ENCODE data around the gene KCNIP2. TPM values are rescaled to one million over a fixed set of nuclear protein-coding genes. Genes with fewer than 3 reads are reported as not detected.

KCNIP2 gene
- total and polyA plus RNA-seq, 2 of the 4 experiments (the other 2 are of a cell fraction), result under 0.01 to 0.87 TPM

GRCh38 chr10:101776161-101776817, 67.3 kb downstream of the KCNIP2 start:
- no peak overlapping the region for H2BK20ac ChIP-seq (ENCODE audit: low read depth, low read length)
- peaks cover 4% of the 10 kb centered on the region; the same call in 1 of the 2 replicates for H3K4me1 ChIP-seq (ENCODE audit: control insufficient read depth, insufficient read depth, low read length)
- no TSS peak for BruUV-seq (replicated peaks)
- no peak overlapping the region for H3K18ac ChIP-seq (ENCODE audit: low read depth, low read length)
- no peak overlapping the region for H3K9ac ChIP-seq (ENCODE audit: low read depth, low read length)
- no peak overlapping the region for H4K5ac ChIP-seq (ENCODE audit: low read depth, low read length)
- peaks cover 0 to 10% of the 10 kb centered on the region in 2 experiments; a peak in 1 of 4 replicates for H3K79me1 ChIP-seq (ENCODE audit: low read depth in 1 of 2, low read length in 2 of 2)
- in situ Hi-C loops (cut with MboI; ENCODE audit: low sequenced_read_pairs), result no loop called here
- POLR2A ChIA-PET (ENCODE audit: unreplicated experiment), result no interaction called here
- H3K4me2 ChIP-seq (ENCODE audit: low read depth, low read length), result no peak overlapping the region
- no peak overlapping the region for H4K91ac ChIP-seq (ENCODE audit: insufficient read depth, low read depth, low read length)
- H2AK5ac ChIP-seq (ENCODE audit: low read depth, low read length), result no peak overlapping the region
- no peaks in the 10 kb centered on the region for H3K9me3 ChIP-seq (ENCODE audit: control insufficient read depth, insufficient read depth, low read length)
- intact Hi-C loops (cut with micrococcal nuclease), result no loop called here
- dilution Hi-C loops (cut with HindIII; ENCODE audit: low sequenced_read_pairs, unreplicated experiment), result no loop called here
- no peak overlapping the region for H2BK5ac ChIP-seq (ENCODE audit: low read depth, low read length, poor library complexity, severe bottlenecking)
- H3K9me1 ChIP-seq (ENCODE audit: insufficient read depth, low read length), result no peaks in the 10 kb centered on the region
- CTCF ChIA-PET, result no interaction called here
- H2AK9ac ChIP-seq (replicated peaks; ENCODE audit: low read depth, low read length, poor library complexity), result no peak overlapping the region
- no peak overlapping the region for H2AFZ ChIP-seq (replicated peaks; ENCODE audit: low read length, poor library complexity)
- H4K20me1 ChIP-seq (ENCODE audit: insufficient read depth, low read length), result peaks cover 31% of the 10 kb centered on the region
- H3K36me3 ChIP-seq (ENCODE audit: control insufficient read depth, insufficient read depth, low read length), result no peaks in the 10 kb centered on the region; the same call in 1 of the 2 replicates
- no peak overlapping the region for H4K8ac ChIP-seq (ENCODE audit: low read depth in 2 of 2, low read length in 2 of 2)
- TF ChIP-seq, protein P1, sequence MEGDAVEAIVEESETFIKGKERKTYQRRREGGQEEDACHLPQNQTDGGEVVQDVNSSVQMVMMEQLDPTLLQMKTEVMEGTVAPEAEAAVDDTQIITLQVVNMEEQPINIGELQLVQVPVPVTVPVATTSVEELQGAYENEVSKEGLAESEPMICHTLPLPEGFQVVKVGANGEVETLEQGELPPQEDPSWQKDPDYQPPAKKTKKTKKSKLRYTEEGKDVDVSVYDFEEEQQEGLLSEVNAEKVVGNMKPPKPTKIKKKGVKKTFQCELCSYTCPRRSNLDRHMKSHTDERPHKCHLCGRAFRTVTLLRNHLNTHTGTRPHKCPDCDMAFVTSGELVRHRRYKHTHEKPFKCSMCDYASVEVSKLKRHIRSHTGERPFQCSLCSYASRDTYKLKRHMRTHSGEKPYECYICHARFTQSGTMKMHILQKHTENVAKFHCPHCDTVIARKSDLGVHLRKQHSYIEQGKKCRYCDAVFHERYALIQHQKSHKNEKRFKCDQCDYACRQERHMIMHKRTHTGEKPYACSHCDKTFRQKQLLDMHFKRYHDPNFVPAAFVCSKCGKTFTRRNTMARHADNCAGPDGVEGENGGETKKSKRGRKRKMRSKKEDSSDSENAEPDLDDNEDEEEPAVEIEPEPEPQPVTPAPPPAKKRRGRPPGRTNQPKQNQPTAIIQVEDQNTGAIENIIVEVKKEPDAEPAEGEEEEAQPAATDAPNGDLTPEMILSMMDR (conservative IDR thresholded peaks at IDR 0.05; ENCODE audit: low read depth, low read length), result no peak
- TF ChIP-seq FOS (IDR thresholded peaks at IDR 0.05; ENCODE audit: low read depth, low read length), result no peak
- no peak overlapping the region for H3K27ac ChIP-seq (ENCODE audit: insufficient read depth, low read length)
- 6% methylated on average over 28 of the region's 74 CpGs; no CpG with 5 or more reads in 1 of the 2 experiments for WGBS, 2 experiments (ENCODE audit: extremely low coverage in 2 of 2, insufficient read length in 1 of 2)
- no peak overlapping the region for H2BK120ac ChIP-seq (ENCODE audit: low read depth, low read length)
- H3K27me3 ChIP-seq (ENCODE audit: control insufficient read depth, insufficient read depth, low read length), result peaks cover 64% of the 10 kb centered on the region
- H3K14ac ChIP-seq (replicated peaks; ENCODE audit: low read depth, low read length), result no peak overlapping the region
- DNase-seq (no peak), ATAC-seq (ENCODE audit: low read depth) (no peak)
- H3K4ac ChIP-seq (ENCODE audit: low read depth, low read length), result no peak overlapping the region
- H3K23ac ChIP-seq (ENCODE audit: low read depth, low read length), result no peak overlapping the region
- no peak overlapping the region for H3K56ac ChIP-seq (ENCODE audit: extremely low read depth, insufficient read depth, low read length)
- H3K4me3 ChIP-seq (ENCODE audit: insufficient read depth, low read depth, low read length), result no peak overlapping the region
- no peak overlapping the region for H2BK15ac ChIP-seq (ENCODE audit: low read depth, low read length)

Other genes starting within 250 kb of the KCNIP2 start
- gene FBXW4, start 148.6 kb downstream of the KCNIP2 start, total RNA-seq (2012; rRNA removed), result 26.7 and 31.7 TPM in 2 replicates
- 16.3 and 19.3 TPM in 2 replicates for gene FBXW4, start 148.6 kb downstream of the KCNIP2 start, polyA plus RNA-seq (2012; rRNA removed)
- gene FGF8, start 67.7 kb downstream of the KCNIP2 start, total RNA-seq (2012; rRNA removed), result not detected in 2 replicates
- gene FGF8, start 67.7 kb downstream of the KCNIP2 start, polyA plus RNA-seq (2012; rRNA removed), result 0.17 TPM in 1 of 2 replicates, not detected in the other
- 112 and 122 TPM in 2 replicates for gene NPM3, start 60.4 kb downstream of the KCNIP2 start, total RNA-seq (2012; rRNA removed)
- 72.3 and 84.1 TPM in 2 replicates for gene NPM3, start 60.4 kb downstream of the KCNIP2 start, polyA plus RNA-seq (2012; rRNA removed)
- 62.9 and 89.7 TPM in 2 replicates for gene OGA, start 25.4 kb downstream of the KCNIP2 start, total RNA-seq (2012; rRNA removed)
- gene OGA, start 25.4 kb downstream of the KCNIP2 start, polyA plus RNA-seq (2012; rRNA removed), result 32.6 and 42.5 TPM in 2 replicates
- gene ARMH3, start 212.4 kb upstream of the KCNIP2 start, total RNA-seq (2012; rRNA removed), result 13.1 and 20.6 TPM in 2 replicates
- 12.1 and 12.5 TPM in 2 replicates for gene ARMH3, start 212.4 kb upstream of the KCNIP2 start, polyA plus RNA-seq (2012; rRNA removed)
- 21.9 and 23.1 TPM in 2 replicates for gene HPS6, start 221.5 kb upstream of the KCNIP2 start, total RNA-seq (2012; rRNA removed)
- gene HPS6, start 221.5 kb upstream of the KCNIP2 start, polyA plus RNA-seq (2012; rRNA removed), result 10.5 and 11.3 TPM in 2 replicates

Data from IMR-90 (cell line).